ENCODE results near the gene KNDC1.

DNA sequence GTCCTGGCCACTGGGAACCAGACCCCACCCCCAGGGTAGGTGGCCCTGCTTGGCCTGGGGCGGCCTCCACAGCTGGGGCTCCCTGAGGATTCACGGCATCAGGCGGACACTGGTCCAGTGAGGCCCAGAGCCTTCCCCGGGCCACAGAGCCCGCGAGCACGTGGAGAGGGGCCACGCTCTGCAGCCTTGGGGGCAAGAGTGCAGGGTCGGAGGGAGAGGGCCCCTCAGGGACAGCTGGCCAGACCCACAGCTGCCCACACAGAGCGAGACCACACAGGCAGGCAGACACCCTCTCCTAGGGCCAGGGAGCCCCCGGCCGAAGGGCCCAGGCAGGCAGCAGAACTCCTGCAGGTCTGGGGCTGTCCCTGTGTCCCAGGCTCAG, 88.3 kb downstream of the KNDC1 start:
- TF ChIP-seq POLR2AphosphoS5 (IDR thresholded peaks at IDR 0.05; ENCODE audit: low read depth, low read length) (no peak), SIN3A (IDR thresholded peaks at IDR 0.05; ENCODE audit: borderline replicate concordance, insufficient read depth, low read length) (no peak)
